HFF-Myc (cell line): ENCODE data around the gene ABCD1.

ENCODE experiments used
- DNase-seq: peaks from one replicate; pipeline ENCODE4 v3.0.0-alpha.2; 2011; ENCODE audit warnings: low read depth; ENCODE audit errors: extremely low read depth
- H3K4me3 ChIP-seq: replicated peaks from 2 replicates; pipeline ENCODE4 v1.5.1; 2011; ENCODE audit warnings: low read depth, mild to moderate bottlenecking, control low read depth, low read length
- TF ChIP-seq, protein P1 (sequence below): IDR thresholded peaks from 2 replicates; pipeline ENCODE4 v1.5.1; 2012; ENCODE audit warnings: mild to moderate bottlenecking, low read depth, low read length, control low read depth; ENCODE audit errors: missing control alignments

The ABCD1 gene

GRCh38 chrX:153770601-153771414 is 46.2 kb downstream of the ABCD1 start:
- no peak for DNase-seq
- TF ChIP-seq, protein P1, sequence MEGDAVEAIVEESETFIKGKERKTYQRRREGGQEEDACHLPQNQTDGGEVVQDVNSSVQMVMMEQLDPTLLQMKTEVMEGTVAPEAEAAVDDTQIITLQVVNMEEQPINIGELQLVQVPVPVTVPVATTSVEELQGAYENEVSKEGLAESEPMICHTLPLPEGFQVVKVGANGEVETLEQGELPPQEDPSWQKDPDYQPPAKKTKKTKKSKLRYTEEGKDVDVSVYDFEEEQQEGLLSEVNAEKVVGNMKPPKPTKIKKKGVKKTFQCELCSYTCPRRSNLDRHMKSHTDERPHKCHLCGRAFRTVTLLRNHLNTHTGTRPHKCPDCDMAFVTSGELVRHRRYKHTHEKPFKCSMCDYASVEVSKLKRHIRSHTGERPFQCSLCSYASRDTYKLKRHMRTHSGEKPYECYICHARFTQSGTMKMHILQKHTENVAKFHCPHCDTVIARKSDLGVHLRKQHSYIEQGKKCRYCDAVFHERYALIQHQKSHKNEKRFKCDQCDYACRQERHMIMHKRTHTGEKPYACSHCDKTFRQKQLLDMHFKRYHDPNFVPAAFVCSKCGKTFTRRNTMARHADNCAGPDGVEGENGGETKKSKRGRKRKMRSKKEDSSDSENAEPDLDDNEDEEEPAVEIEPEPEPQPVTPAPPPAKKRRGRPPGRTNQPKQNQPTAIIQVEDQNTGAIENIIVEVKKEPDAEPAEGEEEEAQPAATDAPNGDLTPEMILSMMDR, result no peak

DNA sequence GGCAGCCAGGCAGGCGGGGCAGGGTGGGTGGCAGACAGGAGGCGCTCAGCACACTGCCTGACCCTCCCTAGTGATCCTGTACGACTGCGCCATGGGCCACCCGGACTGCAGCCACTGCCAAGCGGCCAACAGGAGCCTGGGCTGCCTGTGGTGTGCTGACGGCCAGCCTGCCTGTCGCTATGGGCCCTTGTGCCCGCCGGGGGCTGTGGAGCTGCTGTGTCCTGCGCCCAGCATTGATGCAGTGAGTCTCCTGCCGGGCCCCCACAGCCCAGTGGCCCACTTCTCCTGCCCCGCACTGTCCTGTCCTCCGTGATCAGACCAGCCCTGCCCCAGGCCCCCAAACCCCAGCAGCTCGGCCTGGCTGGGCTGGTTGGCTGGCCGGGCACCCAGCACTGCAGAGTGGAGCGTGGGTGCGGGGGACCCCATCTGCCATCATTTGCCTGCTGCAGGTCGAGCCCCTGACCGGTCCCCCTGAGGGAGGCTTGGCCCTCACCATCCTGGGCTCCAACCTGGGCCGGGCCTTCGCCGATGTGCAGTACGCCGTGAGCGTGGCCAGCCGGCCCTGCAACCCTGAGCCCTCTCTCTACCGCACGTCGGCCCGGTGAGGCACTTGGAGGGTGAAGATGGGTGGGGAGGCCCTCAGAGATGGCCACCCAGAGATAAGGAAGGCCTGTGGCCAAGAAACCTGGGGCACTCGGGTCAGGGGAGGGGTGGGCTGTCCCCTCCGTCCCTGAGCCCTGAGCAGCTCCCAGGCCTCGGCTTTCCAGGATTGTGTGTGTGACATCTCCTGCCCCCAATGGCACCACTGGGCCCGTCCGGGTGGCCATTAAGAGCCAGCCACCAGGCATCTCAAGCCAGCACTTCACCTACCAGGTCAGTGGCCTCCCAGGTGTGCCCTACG is 47.0 kb downstream of the ABCD1 start:
- TF ChIP-seq, protein P1, result no peak
- no peak for DNase-seq
- H3K4me3 ChIP-seq, result no peak overlapping the region

More at GRCh38 chrX:153770601-153771414, 46.2 kb downstream of the ABCD1 start:
- no peak overlapping the region for H3K4me3 ChIP-seq

DNA sequence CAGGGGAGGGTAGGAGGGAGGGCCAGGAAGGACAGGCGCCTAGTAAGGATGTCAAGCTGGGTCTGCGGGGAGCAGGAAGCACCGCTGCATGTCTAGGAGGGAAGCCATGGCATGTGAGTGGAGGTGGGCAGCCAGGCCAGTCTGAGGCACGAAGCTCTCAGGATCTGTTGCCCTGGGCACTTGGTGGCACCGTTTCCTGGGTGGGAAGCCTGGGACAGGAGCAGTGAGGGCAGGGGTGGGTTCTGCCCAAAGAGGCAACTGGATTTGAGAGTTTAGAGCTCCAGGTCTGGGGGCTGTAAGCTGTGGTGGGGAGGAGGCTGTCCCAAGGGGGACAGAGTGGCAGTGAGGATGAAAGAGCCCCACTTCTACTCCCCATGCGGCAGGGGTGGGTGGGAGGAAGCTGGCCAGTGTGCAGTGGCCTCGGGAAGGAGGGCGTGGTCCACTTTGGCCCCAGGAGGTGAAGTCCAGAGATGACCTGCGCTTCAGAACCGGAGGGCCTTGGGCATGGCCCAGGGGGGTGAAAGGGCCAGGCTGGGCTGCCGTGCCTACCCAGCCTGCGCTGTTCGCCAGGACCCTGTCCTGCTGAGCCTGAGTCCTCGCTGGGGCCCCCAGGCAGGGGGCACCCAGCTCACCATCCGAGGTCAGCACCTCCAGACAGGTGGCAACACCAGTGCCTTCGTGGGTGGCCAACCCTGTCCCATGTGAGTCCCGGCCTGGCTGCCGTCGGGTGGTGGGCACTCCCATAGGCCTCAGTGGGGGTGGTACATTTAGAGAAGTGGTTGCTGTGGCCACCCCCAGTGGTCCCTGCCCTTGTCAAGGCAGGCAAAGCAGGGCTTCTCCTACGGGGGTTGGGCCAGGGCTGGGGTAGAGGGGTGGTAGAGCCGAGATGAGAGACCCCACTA is 47.9 kb downstream of the ABCD1 start:
- H3K4me3 ChIP-seq, result no peak overlapping the region
- DNase-seq, result no peak
- TF ChIP-seq, protein P1, result no peak

DNA sequence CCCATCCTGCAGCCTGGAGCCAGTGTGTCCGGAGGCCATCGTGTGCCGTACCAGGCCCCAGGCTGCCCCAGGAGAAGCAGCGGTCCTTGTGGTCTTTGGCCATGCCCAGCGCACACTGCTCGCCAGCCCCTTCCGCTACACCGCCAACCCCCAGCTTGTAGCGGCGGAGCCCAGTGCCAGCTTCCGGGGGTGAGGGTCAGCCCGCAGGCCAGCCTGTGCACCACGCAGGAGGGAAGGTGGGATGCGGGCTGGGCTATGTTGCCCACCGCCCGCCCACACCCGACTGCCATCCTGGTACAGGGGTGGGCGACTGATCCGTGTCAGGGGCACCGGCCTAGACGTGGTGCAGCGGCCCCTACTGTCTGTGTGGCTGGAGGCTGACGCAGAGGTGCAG is 48.6 kb downstream of the ABCD1 start:
- no peak overlapping the region for H3K4me3 ChIP-seq
- TF ChIP-seq, protein P1, result no peak
- no peak for DNase-seq

DNA sequence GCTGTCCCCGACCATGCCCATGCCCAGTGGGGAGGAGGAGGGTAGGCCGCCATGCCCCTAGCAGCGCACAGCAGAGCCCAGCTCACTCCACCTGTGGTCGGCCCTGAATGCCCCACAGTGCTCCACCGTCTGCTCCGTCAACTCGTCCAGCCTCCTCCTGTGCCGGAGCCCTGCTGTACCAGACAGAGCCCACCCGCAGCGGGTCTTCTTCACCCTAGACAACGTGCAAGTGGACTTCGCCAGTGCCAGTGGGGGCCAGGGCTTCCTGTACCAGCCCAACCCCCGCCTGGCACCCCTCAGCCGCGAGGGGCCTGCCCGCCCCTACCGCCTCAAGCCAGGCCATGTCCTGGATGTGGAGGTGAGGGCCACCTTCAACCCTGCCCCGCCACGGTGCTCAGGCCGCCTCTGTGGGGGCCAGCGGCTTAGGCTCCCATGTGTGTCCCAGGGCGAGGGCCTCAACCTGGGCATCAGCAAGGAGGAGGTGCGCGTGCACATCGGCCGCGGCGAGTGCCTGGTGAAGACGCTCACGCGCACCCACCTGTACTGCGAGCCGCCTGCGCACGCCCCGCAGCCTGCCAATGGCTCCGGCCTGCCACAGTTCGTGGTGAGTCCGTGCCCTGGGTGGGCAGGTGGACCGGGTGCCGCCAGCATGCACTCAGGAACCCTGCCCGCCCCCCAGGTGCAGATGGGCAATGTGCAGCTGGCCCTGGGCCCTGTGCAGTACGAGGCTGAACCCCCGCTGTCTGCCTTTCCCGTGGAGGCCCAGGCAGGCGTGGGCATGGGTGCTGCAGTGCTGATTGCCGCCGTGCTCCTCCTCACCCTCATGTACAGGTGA is 49.3 kb downstream of the ABCD1 start:
- no peak for DNase-seq
- TF ChIP-seq, protein P1, result no peak
- H3K4me3 ChIP-seq, result no peak overlapping the region
